HepG2 (cell line): ENCODE measurements around the gene ENO3. TPM values are rescaled to one million over a fixed set of nuclear protein-coding genes. Genes with fewer than 3 reads are reported as not detected.

Experiments
- ATAC-seq: fragments of 200-7000 bp; cut with Tn5 transposase; 3 replicates; pipeline ENCODE4 v1.9.1; 2020; ENCODE audit warnings: mild to moderate bottlenecking, moderate library complexity
- BruUV-seq: library from RNA; stranded (reverse); fragments of 400-500 nt; replicated peaks from 2 replicates; lab custom pipeline; 2021; lab: Mats Ljungman, UMichigan
- CTCF ChIA-PET: fragments of 300-600 bp; formaldehyde crosslinking; extraction: SDS; loops from one replicate; lab custom pipeline; 2021; ENCODE audit warnings: low total read pairs, inconsistent platforms, low intra/inter-chr PET ratio; lab: Yijun Ruan, JAX
- POLR2A ChIA-PET: fragments of 350-600 bp; sonication (Branson Sonifier 250); formaldehyde crosslinking; loops from one replicate; lab custom pipeline; 2020; ENCODE audit warnings: antibody characterized with exemption, inconsistent platforms; lab: Yijun Ruan, JAX
- DNase-seq: peaks from one replicate; pipeline ENCODE4 v3.0.0-alpha.2; 2015; ENCODE audit warnings: low spot score
- FAIRE-seq: peaks from 3 replicates; lab custom pipeline; 2011; peaks lifted over from hg19 to GRCh38; lab: Jason Lieb, UNC
- H2AFZ ChIP-seq: one replicate; pipeline ENCODE4 v1.6.1; 2011; ENCODE audit warnings: low read length, inconsistent platforms
- H3K27ac ChIP-seq: fragments of 300-600 bp; 3 replicates; pipeline ENCODE4 v1.8.0; 2011; ENCODE audit warnings: mixed run types, mild to moderate bottlenecking, mixed read lengths, low read length, inconsistent platforms; ENCODE audit not compliant: insufficient read depth; ENCODE audit errors: extremely low read length
- H3K27me3 ChIP-seq, 2 experiments: fragments of 200-600 bp in 1 of 2; 2 replicates in 1 of 2; 3 replicates in 1 of 2; pipeline versions ENCODE4 v1.6.0 to v1.8.0; 2011; ENCODE audit warnings: low read length in 2 of 2, mild to moderate bottlenecking in 2 of 2, moderate library complexity in 2 of 2, inconsistent platforms in 1 of 2; ENCODE audit not compliant: insufficient read depth in 2 of 2, control insufficient read depth in 1 of 2
- H3K36me3 ChIP-seq, 2 experiments: fragments of 200-600 bp in 1 of 2; replicated peaks in 1 of 2; 2 replicates in 1 of 2; 3 replicates in 1 of 2; pipeline versions ENCODE4 v1.5.1 to v1.8.0; 2011; ENCODE audit warnings: low read length in 2 of 2, inconsistent platforms in 1 of 2; ENCODE audit not compliant: insufficient read depth in 2 of 2, control insufficient read depth in 1 of 2
- H3K4me1 ChIP-seq: 2 replicates; pipeline ENCODE4 v1.5.1; 2012; ENCODE audit warnings: low read length, inconsistent platforms; ENCODE audit not compliant: insufficient read depth
- H3K4me2 ChIP-seq: 2 replicates; pipeline ENCODE4 v1.6.0; 2011; ENCODE audit warnings: low read depth, low read length, inconsistent platforms
- H3K4me3 ChIP-seq, 3 experiments: fragments of 200-600 bp in 1 of 3; sonication (generic), shearing (Covaris generic) in 1 of 3; replicated peaks in 1 of 3; 2 replicates each; pipeline ENCODE4 v1.5.1; 2011 to 2016; ENCODE audit warnings: low read length in 3 of 3, inconsistent platforms in 2 of 3, low read depth in 2 of 3, mild to moderate bottlenecking in 2 of 3, control low read depth in 1 of 3, mixed read lengths in 1 of 3; ENCODE audit not compliant: insufficient read depth in 1 of 3
- H3K79me2 ChIP-seq: one replicate; pipeline ENCODE4 v1.6.1; 2011; ENCODE audit warnings: low read length, inconsistent platforms; ENCODE audit not compliant: insufficient read depth
- H3K9ac ChIP-seq: 2 replicates; pipeline ENCODE4 v1.6.0; 2011; ENCODE audit warnings: mild to moderate bottlenecking, low read depth, low read length, inconsistent platforms; ENCODE audit not compliant: insufficient read depth
- H3K9me3 ChIP-seq: 2 replicates; pipeline ENCODE4 v1.5.1; 2012; ENCODE audit warnings: mild to moderate bottlenecking, low read length
- H4K20me1 ChIP-seq: 2 replicates; pipeline ENCODE4 v1.6.0; 2011; ENCODE audit warnings: inconsistent platforms, mild to moderate bottlenecking, low read length, moderate library complexity; ENCODE audit not compliant: insufficient read depth
- ARNT2 ChIP-seq: sonication (generic); formaldehyde crosslinking; IDR thresholded peaks from 2 replicates; pipeline ENCODE4 v1.8.0; 2022; ENCODE audit warnings: mild to moderate bottlenecking, low read depth, missing genetic modification reagents, moderate library complexity
- CCAR2 ChIP-seq: fragments of 200-400 bp; formaldehyde crosslinking; optimal IDR thresholded peaks from 2 replicates; pipeline ENCODE3; 2018; ENCODE audit warnings: low read depth, mild to moderate bottlenecking, low read length, moderate library complexity
- EP300 ChIP-seq, 3 experiments: sonication (generic) in 1 of 3; formaldehyde crosslinking in 1 of 3; IDR thresholded peaks; 2 replicates each; pipeline versions ENCODE4 v1.5.1 to v1.6.1; 2011 to 2020; ENCODE audit warnings: low read depth in 2 of 3, low read length in 2 of 3, borderline replicate concordance in 1 of 3, improper control_type of control experiment in 1 of 3, mild to moderate bottlenecking in 1 of 3, missing genetic modification reagents in 1 of 3, moderate library complexity in 1 of 3
- ESRRA ChIP-seq: sonication (generic); formaldehyde crosslinking; IDR thresholded peaks from 2 replicates; pipeline ENCODE4 v1.5.1; 2020; ENCODE audit warnings: mild to moderate bottlenecking, low read depth, missing genetic modification reagents
- FOXK1 ChIP-seq: sonication (generic); formaldehyde crosslinking; IDR thresholded peaks from 2 replicates; pipeline ENCODE4 v1.4.0; 2020; ENCODE audit warnings: low read depth, missing genetic modification reagents, borderline replicate concordance
- HOXA3 ChIP-seq: sonication (generic); formaldehyde crosslinking; IDR thresholded peaks from 2 replicates; pipeline ENCODE4 v1.5.0; 2020; ENCODE audit warnings: missing genetic modification reagents
- KLF9 ChIP-seq: IDR thresholded peaks from 2 replicates; pipeline ENCODE4 v1.6.1; 2016; ENCODE audit warnings: low read depth
- NR2C2 ChIP-seq: sonication (generic); formaldehyde crosslinking; IDR thresholded peaks from 2 replicates; pipeline ENCODE4 v1.4.0; 2020; ENCODE audit warnings: missing genetic modification reagents, mild to moderate bottlenecking, moderate library complexity, borderline replicate concordance
- SIX4 ChIP-seq: sonication (generic); formaldehyde crosslinking; IDR thresholded peaks from 2 replicates; pipeline ENCODE4 v1.4.0; 2020; ENCODE audit warnings: missing genetic modification reagents
- TCF12 ChIP-seq, 2 experiments: fragments of 450-650 bp in 1 of 2; sonication (generic) in 1 of 2; formaldehyde crosslinking in 1 of 2; IDR thresholded peaks; 2 replicates each; pipeline versions ENCODE4 v1.6.1 to v1.8.0; 2017 to 2022; ENCODE audit warnings: antibody characterized with exemption in 1 of 2, mild to moderate bottlenecking in 1 of 2, missing genetic modification reagents in 1 of 2, moderate library complexity in 1 of 2
- THAP11 ChIP-seq: IDR thresholded peaks from 2 replicates; pipeline ENCODE4 v1.6.1; 2016; ENCODE audit warnings: missing biosample characterization, missing genetic modification reagents
- ZBTB38 ChIP-seq: sonication (generic); formaldehyde crosslinking; IDR thresholded peaks from 2 replicates; pipeline ENCODE4 v1.5.1; 2020; ENCODE audit warnings: mild to moderate bottlenecking, missing genetic modification reagents
- ZFP36L1 ChIP-seq: sonication (generic); formaldehyde crosslinking; IDR thresholded peaks from 2 replicates; pipeline ENCODE4 v1.8.0; 2022; ENCODE audit warnings: mild to moderate bottlenecking, missing genetic modification reagents, moderate library complexity
- ZNF33B ChIP-seq: sonication (generic); formaldehyde crosslinking; IDR thresholded peaks from 2 replicates; pipeline ENCODE4 v1.5.1; 2020; ENCODE audit warnings: mild to moderate bottlenecking, missing genetic modification reagents
- ZNF430 ChIP-seq: sonication (generic); formaldehyde crosslinking; IDR thresholded peaks from 2 replicates; pipeline ENCODE4 v1.9.0; 2021; ENCODE audit warnings: mild to moderate bottlenecking, missing genetic modification reagents
- ZNF543 ChIP-seq: sonication (generic); formaldehyde crosslinking; IDR thresholded peaks from 2 replicates; pipeline ENCODE4 v1.4.0; 2020; ENCODE audit warnings: mild to moderate bottlenecking, missing genetic modification reagents
- ZNF703 ChIP-seq: sonication (generic); formaldehyde crosslinking; IDR thresholded peaks from 2 replicates; pipeline ENCODE4 v1.5.1; 2020; ENCODE audit warnings: missing genetic modification reagents, mild to moderate bottlenecking, moderate library complexity, borderline replicate concordance
- ZNF766 ChIP-seq: sonication (generic); formaldehyde crosslinking; IDR thresholded peaks from 2 replicates; pipeline ENCODE4 v1.5.0; 2020; ENCODE audit warnings: missing genetic modification reagents, borderline replicate concordance
- WGBS: methylation state at CpG from one replicate; pipeline ENCODE4 v1.1.6; 2017; ENCODE audit warnings: low lambda C conversion rate; 5-methylcytosine and 5-hydroxymethylcytosine counted together
- in situ Hi-C: cut with HindIII; loops from 2 replicates; pipeline ENCODE4 v1.10.0; 2017; ENCODE audit warnings: low pct_unique_long_range_greater_than_20kb; ENCODE audit not compliant: extremely low pct_ligation_motif_present
- intact Hi-C: fragments of 100-400 bp; cut with micrococcal nuclease; formaldehyde crosslinking; loops from one replicate; pipeline ENCODE4 v1.10.0; 2022; ENCODE audit not compliant: unreplicated experiment
- polyA plus RNA-seq, 8 experiments: library from polyadenylated mRNA; depleted of rRNA in 3 of 8; stranded (reverse) in 7 of 8; unstranded in 1 of 8; fragments of >200 nt; fragmentation: Illumina TruSeq in 4 of 8; extraction: Trizol in 4 of 8; gene quantifications; 2 replicates each; pipeline versions ENCODE4 v1.2.1 to v1.2.3, GENCODE V29; 2011 to 2016; ENCODE audit warnings: low read depth in 4 of 8, missing spikeins in 1 of 8, mixed read lengths in 1 of 8; ENCODE audit not compliant: insufficient read depth in 1 of 8
- total RNA-seq, 5 experiments: library from RNA; depleted of rRNA; stranded (reverse); fragments of >200 nt; fragmentation: Illumina TruSeq; extraction: Trizol; gene quantifications; 2 replicates each; pipeline ENCODE4 v1.2.3, GENCODE V29; 2016; ENCODE audit warnings: low read depth in 1 of 5
- TF ChIP-seq, protein P1 (sequence below): IDR thresholded peaks from 2 replicates; pipeline ENCODE4 v1.6.1; 2016; ENCODE audit warnings: mild to moderate bottlenecking, missing biosample characterization, missing genetic modification reagents
- TF ChIP-seq, protein P2 (sequence below): sonication (generic); formaldehyde crosslinking; IDR thresholded peaks from 2 replicates; pipeline ENCODE4 v1.4.0; 2020; ENCODE audit warnings: missing genetic modification reagents, borderline replicate concordance

ENO3 gene
- total and polyA plus RNA-seq, 2 of the 13 experiments (the other 11 are each of a cell fraction or from before 2014, with no cell fraction given), result 59.8 to 69.8 TPM

DNA sequence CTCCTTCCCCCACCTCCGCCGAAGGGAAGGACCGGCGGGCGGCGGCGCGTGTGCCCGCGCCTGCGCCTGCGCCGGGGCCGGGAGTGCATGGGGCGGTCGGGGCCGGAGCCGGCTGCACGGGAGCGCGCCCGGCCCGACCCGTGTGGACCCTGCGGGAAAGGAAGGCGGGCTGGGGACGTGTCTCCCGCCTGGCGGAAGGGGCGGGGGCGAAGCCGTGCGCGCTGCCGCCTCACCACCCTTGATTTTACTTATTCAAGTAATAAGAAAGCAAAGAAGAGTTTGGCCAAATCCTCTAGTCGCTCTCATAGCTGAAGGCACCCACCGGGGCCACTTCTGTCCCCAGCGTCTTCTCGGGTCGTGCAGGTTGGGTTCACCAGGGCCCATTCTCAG, 2.0 kb upstream of the ENO3 start (continued):
- TF ChIP-seq ZNF766 (CRISPR knock-in tag) (no peak), SIX4 (CRISPR knock-in tag) (no peak), CCAR2 (no peak), ZFP36L1 (no peak)

DNA sequence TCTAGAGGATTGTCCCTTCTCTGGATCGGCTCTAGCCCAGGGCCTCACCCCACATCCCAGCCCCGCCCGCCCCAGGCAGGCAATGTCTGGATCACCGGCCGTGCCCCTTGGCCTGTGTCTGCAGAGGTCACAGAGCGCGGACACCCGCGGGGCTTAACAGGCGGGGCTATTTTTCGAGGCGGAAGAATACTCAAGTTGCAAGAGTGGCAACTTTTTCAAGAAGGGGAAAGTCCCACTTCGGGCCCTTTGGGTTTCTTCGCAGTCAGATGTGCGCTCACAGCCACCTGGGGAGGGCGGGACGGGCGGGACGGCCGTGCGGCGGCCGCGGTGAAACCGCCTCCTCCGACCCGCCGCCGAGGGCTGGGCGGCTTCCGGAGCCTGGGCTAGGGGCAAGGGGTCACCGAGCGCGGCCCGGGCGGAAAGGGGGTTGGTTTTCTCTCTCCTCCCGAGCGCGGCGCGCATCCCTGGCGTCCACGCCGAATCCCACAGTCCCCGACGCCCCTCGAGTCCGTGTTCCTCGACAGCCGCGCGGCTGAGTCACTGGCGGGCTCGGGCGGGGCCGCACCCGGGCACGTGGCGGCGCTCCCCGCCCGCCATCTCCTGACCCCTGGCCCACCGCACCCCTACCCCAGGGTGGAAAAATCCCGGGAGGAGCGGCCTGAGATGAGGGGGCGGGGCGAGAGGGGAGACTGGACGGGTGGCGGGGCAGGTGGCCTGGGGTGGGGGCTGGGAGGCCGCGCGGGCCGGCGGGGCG, 1.4 kb upstream of the ENO3 start:
- Histone ChIP-seq H3K9me3 (no peaks in the 10 kb centered on the region), H3K9ac (peak overlapping the region; percentile 84), H3K4me1 (peaks cover 59% of the 10 kb centered on the region), H3K79me2 (peaks cover 48% of the 10 kb centered on the region), H3K27me3 (no peaks in the 10 kb centered on the region; a peak in 1 of 5 replicates), H4K20me1 (peaks cover 31% of the 10 kb centered on the region), H3K36me3 (peaks cover 10 to 23% of the 10 kb centered on the region in 2 experiments), H3K27ac (peak overlapping the region; percentile 99), H2AFZ (no peak overlapping the region), H3K4me2 (peak overlapping the region; percentile 84), H3K4me3 (peak overlapping the region; percentile 70 to 100 (median 93))
- peak; percentile 82 for DNase-seq
- 2% methylated on average over 13 of the region's 75 CpGs for WGBS
- in situ Hi-C loops (no loop called here), intact Hi-C loops (loop anchor here (1.0 to 5.0 kb wide), 2 partner anchors 18 to 42 kb away; partner anchors contain the start of gene SPAG7)
- BruUV-seq, result no TSS peak
- ChIA-PET POLR2A (interaction anchor here (2.1 to 10.0 kb wide), 4 partner anchors 10 to 48 kb away, joined by 8 to 273 read pairs (median 56); partner anchors contain the start of genes INCA1, KIF1C, RNF167 and SLC25A11), CTCF (no interaction called here)
- FAIRE-seq, result no peak
- ATAC-seq, result peak; percentile 39
- TF ChIP-seq FOXK1 (CRISPR knock-in tag) (peak; percentile 13; the same call in 1 of the 2 replicates), ZBTB38 (CRISPR knock-in tag) (peak; percentile 56), ARNT2 (0 out of 2 replicates have a peak, but pooled peaks have one; percentile 45), ZNF543 (CRISPR knock-in tag) (0 out of 2 replicates have a peak, but pooled peaks have one; percentile 39), TCF12 (IDR thresholded peaks at IDR 0.05) (no peak), TCF12 (CRISPR knock-in tag; IDR thresholded peaks at IDR 0.05) (peak; percentile 75; the same call in 1 of the 2 replicates), EP300 (IDR thresholded peaks at IDR 0.05; ENCODE audit: low read depth in 2 of 2, low read length in 2 of 2) (peak in 1 of 2 experiments; percentile 51; a peak in 1 of 4 replicates), EP300 (CRISPR knock-in tag; IDR thresholded peaks at IDR 0.05; ENCODE audit: borderline replicate concordance) (peak; percentile 29; the same call in 1 of the 2 replicates), THAP11 (CRISPR knock-in tag) (0 out of 2 replicates have a peak, but pooled peaks have one; percentile 28), NR2C2 (CRISPR knock-in tag) (peak; percentile 80), ZNF430 (peak; percentile 79), KLF9 (no peak), HOXA3 (CRISPR knock-in tag) (peak; percentile 26), ZNF33B (CRISPR knock-in tag) (0 out of 2 replicates have a peak, but pooled peaks have one; percentile 70), ESRRA (CRISPR knock-in tag) (peak; percentile 69), ZNF703 (peak; percentile 65; the same call in 1 of the 2 replicates)
- TF ChIP-seq, protein P1, sequence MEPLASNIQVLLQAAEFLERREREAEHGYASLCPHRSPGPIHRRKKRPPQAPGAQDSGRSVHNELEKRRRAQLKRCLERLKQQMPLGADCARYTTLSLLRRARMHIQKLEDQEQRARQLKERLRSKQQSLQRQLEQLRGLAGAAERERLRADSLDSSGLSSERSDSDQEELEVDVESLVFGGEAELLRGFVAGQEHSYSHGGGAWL, result 0 out of 2 replicates have a peak, but pooled peaks have one; percentile 46
- TF ChIP-seq, protein P2, sequence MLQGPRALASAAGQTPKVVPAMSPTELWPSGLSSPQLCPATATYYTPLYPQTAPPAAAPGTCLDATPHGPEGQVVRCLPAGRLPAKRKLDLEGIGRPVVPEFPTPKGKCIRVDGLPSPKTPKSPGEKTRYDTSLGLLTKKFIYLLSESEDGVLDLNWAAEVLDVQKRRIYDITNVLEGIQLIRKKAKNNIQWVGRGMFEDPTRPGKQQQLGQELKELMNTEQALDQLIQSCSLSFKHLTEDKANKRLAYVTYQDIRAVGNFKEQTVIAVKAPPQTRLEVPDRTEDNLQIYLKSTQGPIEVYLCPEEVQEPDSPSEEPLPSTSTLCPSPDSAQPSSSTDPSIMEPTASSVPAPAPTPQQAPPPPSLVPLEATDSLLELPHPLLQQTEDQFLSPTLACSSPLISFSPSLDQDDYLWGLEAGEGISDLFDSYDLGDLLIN (CRISPR knock-in tag), result peak; percentile 58; the same call in 1 of the 2 replicates
